K562 (cell line): ENCODE results near the gene PRR23A.

Experiments used
- CTCF ChIP-seq, 3 experiments: IDR thresholded peaks in 2 of 3; conservative IDR thresholded peaks in 1 of 3; 2 replicates each; pipeline ENCODE4 v1.5.1; 2011 to 2012; ENCODE audit warnings: low read length in 3 of 3, mild to moderate bottlenecking in 3 of 3, control low read depth in 2 of 3, improper control_type of control experiment in 1 of 3, inconsistent platforms in 1 of 3, low read depth in 1 of 3, mixed read lengths in 1 of 3, moderate library complexity in 1 of 3; ENCODE audit not compliant: insufficient read depth in 2 of 3
- ELK1 ChIP-seq: sonication (generic); formaldehyde crosslinking; IDR thresholded peaks from 2 replicates; pipeline ENCODE4 v1.8.1; 2022; ENCODE audit warnings: missing genetic modification reagents
- EP300 ChIP-seq: IDR thresholded peaks from 2 replicates; pipeline ENCODE4 v1.6.1; 2012; ENCODE audit warnings: low read length, improper control_type of control experiment
- SMARCE1 ChIP-seq: fragments of 450-650 bp; IDR thresholded peaks from 2 replicates; pipeline ENCODE4 v1.7.1; 2016; ENCODE audit warnings: mild to moderate bottlenecking
- TAF1 ChIP-seq: IDR thresholded peaks from 2 replicates; pipeline ENCODE4 v1.6.1; 2011; ENCODE audit warnings: mild to moderate bottlenecking, low read length, moderate library complexity; ENCODE audit not compliant: insufficient read depth, control insufficient read depth, severe bottlenecking; ENCODE audit errors: extremely low read depth
- TCF7L2 ChIP-seq: fragments of 150-350 bp; IDR thresholded peaks from 2 replicates; pipeline ENCODE4 v1.6.1; 2016; ENCODE audit warnings: low read depth, mild to moderate bottlenecking, low read length, moderate library complexity

- TF ChIP-seq EP300 (no peak), CTCF (IDR thresholded peaks at IDR 0.05 in 2 of 3, conservative IDR thresholded peaks at IDR 0.05 in 1 of 3; ENCODE audit: insufficient read depth in 2 of 3, low read depth in 1 of 3, low read length in 3 of 3) (no peak), TAF1 (no peak), ELK1 (no peak), SMARCE1 (no peak), TCF7L2 (no peak)
These were observed 33.1 kb downstream of the PRR23A start for GRCh38 chr3:138972941-138973340.
